Transverse colon (tissue), 3 donors: ENCODE results near the gene ZNF549.
"Not testable (repeated sequence)": the region's sequence is repeated elsewhere in the genome, so short reads cannot be mapped to it uniquely, and the experiment has no call there.

Source experiments
- CTCF ChIP-seq, 5 experiments: fragments of 200-600 bp in 3 of 5; fragments of 450-650 bp in 2 of 5; sonication (generic) in 3 of 5; IDR thresholded peaks; 1 replicate in 2 of 5; 2 replicates in 3 of 5; pipeline ENCODE4 v1.5.1; 2016 to 2017; ENCODE audit warnings: antibody characterized with exemption in 5 of 5, inconsistent platforms in 3 of 5, mild to moderate bottlenecking in 2 of 5, moderate library complexity in 1 of 5
- POLR2A ChIP-seq: fragments of 450-650 bp; IDR thresholded peaks from one replicate; pipeline ENCODE4 v1.6.1; 2016; ENCODE audit warnings: antibody characterized with exemption, mild to moderate bottlenecking, moderate library complexity

- TF ChIP-seq POLR2A; CTCF (IDR thresholded peaks at IDR 0.05): not testable (repeated sequence)
Observed at GRCh38 chr19:57488299-57488644, 38.9 kb upstream of the ZNF549 start.
